MM.1S (cell line): ENCODE measurements around the gene RYK.

Experiments used
- DNase-seq: peaks from one replicate; pipeline ENCODE4 v3.0.0-alpha.2; 2015
- H2AFZ ChIP-seq: fragments of 300-600 bp; sonication (generic); 2 replicates; pipeline ENCODE4 v1.6.0; 2016; ENCODE audit warnings: antibody characterized with exemption, low read length
- H3F3A ChIP-seq: fragments of 300-600 bp; sonication (generic); 2 replicates; pipeline ENCODE4 v1.6.1; 2016; ENCODE audit warnings: mild to moderate bottlenecking, antibody characterized with exemption, low read length, moderate library complexity, mixed read lengths; ENCODE audit not compliant: insufficient read depth
- H3K27ac ChIP-seq: fragments of 300-600 bp; sonication (generic); 2 replicates; pipeline ENCODE4 v1.5.1; 2016; ENCODE audit warnings: mild to moderate bottlenecking, low read length
- H3K27me3 ChIP-seq: fragments of 300-600 bp; sonication (generic); replicated peaks from 2 replicates; pipeline ENCODE4 v1.6.0; 2016; ENCODE audit warnings: low read length; ENCODE audit not compliant: insufficient read depth
- H3K36me3 ChIP-seq: fragments of 300-600 bp; sonication (generic); replicated peaks from 2 replicates; pipeline ENCODE4 v1.6.1; 2016; ENCODE audit warnings: mild to moderate bottlenecking, low read length, mixed read lengths; ENCODE audit not compliant: insufficient read depth
- H3K4me1 ChIP-seq: fragments of 300-600 bp; sonication (generic); 2 replicates; pipeline ENCODE4 v1.6.1; 2016; ENCODE audit warnings: low read length, mixed read lengths
- H3K4me2 ChIP-seq: fragments of 300-600 bp; sonication (generic); 2 replicates; pipeline ENCODE4 v1.6.0; 2016; ENCODE audit warnings: low read depth, low read length
- H3K4me3 ChIP-seq: fragments of 300-600 bp; sonication (generic); 2 replicates; pipeline ENCODE4 v1.5.1; 2016; ENCODE audit warnings: low read length, mixed read lengths
- H3K79me2 ChIP-seq: fragments of 300-600 bp; sonication (generic); 2 replicates; pipeline ENCODE4 v1.6.1; 2016; ENCODE audit warnings: mixed run types, low read length, mixed read lengths
- H3K9ac ChIP-seq: fragments of 300-600 bp; sonication (generic); 2 replicates; pipeline ENCODE4 v1.6.1; 2016; ENCODE audit warnings: low read length, mixed read lengths
- H3K9me2 ChIP-seq: fragments of 300-600 bp; sonication (generic); replicated peaks from 2 replicates; pipeline ENCODE4 v1.6.1; 2016; ENCODE audit warnings: mild to moderate bottlenecking, low read length, mixed read lengths; ENCODE audit not compliant: insufficient read depth
- H3K9me3 ChIP-seq: fragments of 300-600 bp; sonication (generic); replicated peaks from 2 replicates; pipeline ENCODE4 v1.6.1; 2016; ENCODE audit warnings: mild to moderate bottlenecking, low read length, mixed read lengths; ENCODE audit not compliant: insufficient read depth
- H4K20me1 ChIP-seq: fragments of 300-600 bp; sonication (generic); 2 replicates; pipeline ENCODE4 v1.6.1; 2016; ENCODE audit warnings: mild to moderate bottlenecking, low read length, moderate library complexity, mixed read lengths; ENCODE audit not compliant: insufficient read depth
- CTCF ChIP-seq: fragments of 300-600 bp; sonication (generic); IDR thresholded peaks from 2 replicates; pipeline ENCODE4 v1.5.1; 2016; ENCODE audit warnings: antibody characterized with exemption, low read length, mixed read lengths
- EZH2 ChIP-seq: fragments of 300-600 bp; sonication (generic); optimal IDR thresholded peaks from 2 replicates; pipeline ENCODE3; 2017; ENCODE audit warnings: low read depth, mild to moderate bottlenecking, antibody characterized with exemption, low read length, mixed read lengths
- EZH2phosphoT487 ChIP-seq: fragments of 300-600 bp; sonication (generic); IDR thresholded peaks from 2 replicates; pipeline ENCODE4 v1.6.1; 2018; ENCODE audit warnings: antibody characterized with exemption, low read length

The RYK gene

GRCh38 chr3:134251731-134252391 lies 1.2 kb upstream of the RYK start:
- Histone ChIP-seq H2AFZ (no peak overlapping the region), H3K4me3 (no peak overlapping the region), H3K4me1 (peaks cover 19% of the 10 kb centered on the region), H3K9ac (no peak overlapping the region), H3K9me3 (no peaks in the 10 kb centered on the region), H3K36me3 (no peaks in the 10 kb centered on the region), H3K27me3 (peaks cover 41% of the 10 kb centered on the region), H3K27ac (no peak overlapping the region), H3F3A (peaks cover 6% of the 10 kb centered on the region; the same call in 1 of the 2 replicates), H3K79me2 (peaks cover 11% of the 10 kb centered on the region; the same call in 1 of the 2 replicates), H3K9me2 (no peaks in the 10 kb centered on the region), H4K20me1 (no peaks in the 10 kb centered on the region; the same call in 1 of the 2 replicates), H3K4me2 (no peak overlapping the region)
- DNase-seq = no peak
- TF ChIP-seq EZH2phosphoT487 (no peak), EZH2 (no peak), CTCF (no peak)

- H4K20me1 ChIP-seq = no peaks in the 10 kb centered on the region; the same call in 1 of the 2 replicates
- H3F3A ChIP-seq = peaks cover 6% of the 10 kb centered on the region; the same call in 1 of the 2 replicates
- peak overlapping the region; percentile 20; the same call in 1 of the 2 replicates for H3K9ac ChIP-seq
- H3K27me3 ChIP-seq = peaks cover 26% of the 10 kb centered on the region
- H3K79me2 ChIP-seq = peaks cover 17% of the 10 kb centered on the region
- H3K9me3 ChIP-seq = no peaks in the 10 kb centered on the region
- DNase-seq = peak; percentile 32
- H2AFZ ChIP-seq = peak overlapping the region; percentile 52; the same call in 1 of the 2 replicates
- H3K27ac ChIP-seq = no peak overlapping the region
- no peaks in the 10 kb centered on the region for H3K9me2 ChIP-seq
- H3K4me1 ChIP-seq = peaks cover 14% of the 10 kb centered on the region
- TF ChIP-seq CTCF = no peak
- TF ChIP-seq EZH2phosphoT487 = no peak
- TF ChIP-seq EZH2 = no peak
- peak overlapping the region; percentile 85 for H3K4me2 ChIP-seq
- peak overlapping the region; percentile 71 for H3K4me3 ChIP-seq
- no peaks in the 10 kb centered on the region for H3K36me3 ChIP-seq
Measured at GRCh38 chr3:134249935-134250716, 533 bp downstream of the RYK start.

GRCh38 chr3:134249296-134249841 lies 1.3 kb downstream of the RYK start:
- Histone ChIP-seq H3K4me1 (peaks cover 10% of the 10 kb centered on the region), H3K9me2 (no peaks in the 10 kb centered on the region), H3K36me3 (no peaks in the 10 kb centered on the region), H3K4me3 (no peak overlapping the region), H3F3A (peaks cover 6% of the 10 kb centered on the region; the same call in 1 of the 2 replicates), H2AFZ (no peak overlapping the region), H4K20me1 (no peaks in the 10 kb centered on the region; the same call in 1 of the 2 replicates), H3K4me2 (peak overlapping the region; percentile 85; the same call in 1 of the 2 replicates), H3K9ac (no peak overlapping the region), H3K27ac (no peak overlapping the region), H3K27me3 (peaks cover 18% of the 10 kb centered on the region), H3K79me2 (peaks cover 24% of the 10 kb centered on the region), H3K9me3 (no peaks in the 10 kb centered on the region)
- no peak for DNase-seq
- TF ChIP-seq EZH2 = no peak
- no peak for TF ChIP-seq CTCF
- no peak for TF ChIP-seq EZH2phosphoT487
